GM23248 (cell line): ENCODE measurements around the gene TARS1. TPM values are rescaled to one million over a fixed set of nuclear protein-coding genes. Genes with fewer than 3 reads are reported as not detected.

Experiments used
- DNase-seq: peaks from one replicate; pipeline ENCODE4 v3.0.0-alpha.2; 2015
- H2AFZ ChIP-seq: fragments of 200-600 bp; sonication (generic); 2 replicates; pipeline ENCODE4 v1.6.1; 2016; ENCODE audit warnings: antibody characterized with exemption
- H3F3A ChIP-seq: fragments of 200-600 bp; sonication (generic); 2 replicates; pipeline ENCODE4 v1.6.1; 2016; ENCODE audit warnings: mild to moderate bottlenecking, antibody characterized with exemption, mixed run types; ENCODE audit not compliant: insufficient read depth
- H3K27ac ChIP-seq: fragments of 200-600 bp; sonication (generic); 2 replicates; pipeline ENCODE4 v1.5.1; 2016; ENCODE audit warnings: mild to moderate bottlenecking
- H3K27me3 ChIP-seq: fragments of 200-600 bp; sonication (generic); replicated peaks from 2 replicates; pipeline ENCODE4 v1.6.1; 2016; ENCODE audit warnings: mild to moderate bottlenecking; ENCODE audit not compliant: insufficient read depth
- H3K36me3 ChIP-seq: fragments of 200-600 bp; sonication (generic); 2 replicates; pipeline ENCODE4 v1.6.1; 2016; ENCODE audit warnings: low read depth, mild to moderate bottlenecking
- H3K4me1 ChIP-seq: fragments of 200-600 bp; sonication (generic); 2 replicates; pipeline ENCODE4 v1.6.1; 2016; ENCODE audit warnings: mild to moderate bottlenecking; ENCODE audit not compliant: insufficient read depth
- H3K4me2 ChIP-seq: fragments of 200-600 bp; sonication (generic); one replicate; pipeline ENCODE4 v1.6.1; 2016; ENCODE audit warnings: mild to moderate bottlenecking; ENCODE audit not compliant: unreplicated experiment
- H3K4me3 ChIP-seq: fragments of 200-600 bp; sonication (generic); 2 replicates; pipeline ENCODE4 v1.5.1; 2016; ENCODE audit warnings: mild to moderate bottlenecking
- H3K79me2 ChIP-seq: fragments of 200-600 bp; sonication (generic); 2 replicates; pipeline ENCODE4 v1.6.1; 2016; ENCODE audit warnings: mild to moderate bottlenecking; ENCODE audit not compliant: insufficient read depth
- H3K9ac ChIP-seq: fragments of 200-600 bp; sonication (generic); 2 replicates; pipeline ENCODE4 v1.6.1; 2016; ENCODE audit warnings: mild to moderate bottlenecking
- H3K9me2 ChIP-seq: fragments of 200-600 bp; sonication (generic); 2 replicates; pipeline ENCODE4 v1.6.1; 2016; ENCODE audit warnings: mixed run types, mild to moderate bottlenecking, moderate library complexity; ENCODE audit not compliant: insufficient read depth
- H3K9me3 ChIP-seq: fragments of 200-600 bp; sonication (generic); one replicate; pipeline ENCODE4 v1.6.1; 2017; ENCODE audit warnings: low read depth
- H4K20me1 ChIP-seq: fragments of 200-600 bp; sonication (generic); 2 replicates; pipeline ENCODE4 v1.6.0; 2016; ENCODE audit not compliant: insufficient read depth
- EZH2 ChIP-seq: fragments of 200-600 bp; sonication (generic); IDR thresholded peaks from 2 replicates; pipeline ENCODE4 v1.6.1; 2018; ENCODE audit warnings: antibody characterized with exemption, mild to moderate bottlenecking; ENCODE audit not compliant: insufficient read depth, poor library complexity, severe bottlenecking
- EZH2phosphoT487 ChIP-seq: fragments of 200-600 bp; sonication (generic); IDR thresholded peaks from 2 replicates; pipeline ENCODE4 v1.6.1; 2018; ENCODE audit warnings: antibody characterized with exemption, moderate library complexity, mild to moderate bottlenecking, low read depth; ENCODE audit not compliant: insufficient read depth
- WGBS, 2 experiments: methylation state at CpG; one replicate each; pipeline ENCODE4 v1.1.6; 2015 to 2017; ENCODE audit warnings: low lambda C conversion rate in 2 of 2, low coverage in 1 of 2; ENCODE audit errors: missing lambda C conversion rate in 2 of 2; 5-methylcytosine and 5-hydroxymethylcytosine counted together
- in situ Hi-C: fragments of 300-500 bp; cut with MboI; formaldehyde crosslinking; loops from 2 replicates; pipeline ENCODE4 v1.15.0; 2020
- polyA plus RNA-seq: library from polyadenylated mRNA; unstranded; fragments of >200 nt; fragmentation: Nextera tagmentation; extraction: Ambion mirVana; gene quantifications from 2 replicates; pipeline ENCODE4 v1.2.1, GENCODE V29; 2016
- total RNA-seq: library from RNA; depleted of rRNA; stranded (reverse); fragments of >200 nt; shearing (Covaris generic); gene quantifications from 2 replicates; pipeline ENCODE4 v1.2.3, GENCODE V29; 2014

The TARS1 gene
- total and polyA plus RNA-seq, 2 experiments from 2014 or later, result 244 to 268 TPM

DNA sequence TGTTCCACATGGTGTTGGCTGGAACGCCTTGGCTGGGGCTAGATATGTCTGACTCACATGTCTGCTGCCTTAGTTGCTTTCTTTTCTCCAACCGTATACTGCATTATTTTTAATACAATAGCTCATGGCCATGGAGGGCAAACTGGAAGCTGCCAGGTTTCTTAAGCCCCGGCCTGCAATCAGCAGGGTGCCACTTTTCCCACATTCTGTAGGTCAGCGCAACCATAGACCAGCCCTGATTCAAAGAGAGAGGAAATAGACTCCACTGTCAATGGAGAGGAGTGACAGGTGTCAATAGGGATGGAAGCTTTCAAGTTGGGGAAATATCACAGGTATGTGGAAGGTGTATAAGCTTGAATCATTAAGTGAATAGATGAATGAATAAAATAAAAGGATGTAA is 60.5 kb downstream of the TARS1 start:
- TF ChIP-seq EZH2phosphoT487 (no peak), EZH2 (no peak)
- 83 to 90% methylated on average over 4 of the region's 4 CpGs for WGBS, 2 experiments
- in situ Hi-C loops, result no loop called here

GRCh38 chr5:33501899-33502298 is 61.1 kb downstream of the TARS1 start:
- Histone ChIP-seq H3K9me3 (no peaks in the 10 kb centered on the region), H3F3A (no peaks in the 10 kb centered on the region), H3K27ac (no peak overlapping the region), H3K27me3 (no peaks in the 10 kb centered on the region), H3K79me2 (no peaks in the 10 kb centered on the region), H3K4me1 (no peaks in the 10 kb centered on the region), H2AFZ (no peak overlapping the region), H4K20me1 (no peaks in the 10 kb centered on the region), H3K9ac (no peak overlapping the region), H3K36me3 (no peaks in the 10 kb centered on the region), H3K9me2 (no peaks in the 10 kb centered on the region), H3K4me3 (no peak overlapping the region), H3K4me2 (no peak overlapping the region)
- in situ Hi-C loops, result no loop called here
- no peak for DNase-seq
- TF ChIP-seq EZH2phosphoT487 (no peak), EZH2 (no peak)
- 95 to 96% methylated on average over 24 to 27 of the region's 27 CpGs for WGBS, 2 experiments

More for the DNA sequence above, 60.5 kb downstream of the TARS1 start:
- H3K36me3 ChIP-seq, result no peaks in the 10 kb centered on the region
- H3K4me3 ChIP-seq, result no peak overlapping the region
- H3K27ac ChIP-seq, result no peak overlapping the region
- no peaks in the 10 kb centered on the region for H3K4me1 ChIP-seq
- H3K9ac ChIP-seq, result no peak overlapping the region
- no peak overlapping the region for H3K4me2 ChIP-seq
- H3F3A ChIP-seq, result no peaks in the 10 kb centered on the region
- no peaks in the 10 kb centered on the region for H4K20me1 ChIP-seq
- no peak overlapping the region for H2AFZ ChIP-seq
- no peak for DNase-seq
- no peaks in the 10 kb centered on the region for H3K27me3 ChIP-seq
- H3K79me2 ChIP-seq, result no peaks in the 10 kb centered on the region
- H3K9me3 ChIP-seq, result no peaks in the 10 kb centered on the region
- no peaks in the 10 kb centered on the region for H3K9me2 ChIP-seq

- H3K9me2 ChIP-seq, result no peaks in the 10 kb centered on the region
- no peaks in the 10 kb centered on the region for H3F3A ChIP-seq
- H3K9me3 ChIP-seq, result no peaks in the 10 kb centered on the region
- no peak overlapping the region for H2AFZ ChIP-seq
- no peaks in the 10 kb centered on the region for H3K4me1 ChIP-seq
- no peak for DNase-seq
- no peak overlapping the region for H3K9ac ChIP-seq
- no peaks in the 10 kb centered on the region for H3K27me3 ChIP-seq
- 54 to 58% methylated on average over 3 of the region's 3 CpGs for WGBS, 2 experiments
- in situ Hi-C loops, result no loop called here
- no peak for TF ChIP-seq EZH2phosphoT487
- TF ChIP-seq EZH2, result no peak
- no peaks in the 10 kb centered on the region for H3K79me2 ChIP-seq
- H4K20me1 ChIP-seq, result no peaks in the 10 kb centered on the region
- no peak overlapping the region for H3K27ac ChIP-seq
- no peak overlapping the region for H3K4me3 ChIP-seq
- H3K4me2 ChIP-seq, result no peak overlapping the region
- no peaks in the 10 kb centered on the region for H3K36me3 ChIP-seq
Observed at GRCh38 chr5:33504570-33504969, 63.8 kb downstream of the TARS1 start.

- DNase-seq, result peak; percentile 4
- TF ChIP-seq EZH2 (no peak), EZH2phosphoT487 (no peak)
- Histone ChIP-seq H3K9me2 (no peaks in the 10 kb centered on the region), H3K4me3 (no peak overlapping the region), H3F3A (no peaks in the 10 kb centered on the region), H2AFZ (no peak overlapping the region), H3K36me3 (no peaks in the 10 kb centered on the region), H3K9ac (no peak overlapping the region), H3K27me3 (no peaks in the 10 kb centered on the region), H3K4me2 (no peak overlapping the region), H3K9me3 (no peaks in the 10 kb centered on the region), H4K20me1 (no peaks in the 10 kb centered on the region), H3K79me2 (no peaks in the 10 kb centered on the region), H3K27ac (no peak overlapping the region), H3K4me1 (no peaks in the 10 kb centered on the region)
- in situ Hi-C loops, result no loop called here
- 49 to 59% methylated on average over 4 of the region's 4 CpGs for WGBS, 2 experiments
Observed at GRCh38 chr5:33507426-33507825, 66.7 kb downstream of the TARS1 start.

DNA sequence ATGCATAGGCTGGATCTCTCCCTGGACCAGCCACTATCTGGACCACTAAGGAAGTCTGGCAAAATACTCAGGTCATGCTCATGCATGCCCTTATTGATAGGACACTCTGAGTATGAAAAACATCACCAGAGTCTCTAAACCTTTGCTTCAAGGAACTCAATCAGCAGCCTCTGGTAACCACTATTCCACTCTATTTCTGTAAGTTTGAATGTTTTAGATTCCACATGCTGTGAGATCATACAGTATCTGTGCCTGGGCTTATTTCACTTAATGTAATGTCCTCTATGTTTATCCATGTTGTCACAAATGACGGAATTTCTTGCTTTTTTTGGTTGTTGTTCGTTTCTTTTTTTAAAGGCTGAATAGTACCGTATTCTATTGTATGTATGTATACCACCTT is 68.3 kb downstream of the TARS1 start:
- Histone ChIP-seq H3K36me3 (no peaks in the 10 kb centered on the region), H2AFZ (no peak overlapping the region), H3F3A (no peaks in the 10 kb centered on the region), H3K27me3 (no peaks in the 10 kb centered on the region), H3K79me2 (no peaks in the 10 kb centered on the region), H4K20me1 (no peaks in the 10 kb centered on the region), H3K27ac (no peak overlapping the region), H3K4me2 (no peak overlapping the region), H3K9me3 (no peaks in the 10 kb centered on the region), H3K9ac (no peak overlapping the region), H3K4me3 (no peak overlapping the region), H3K4me1 (no peaks in the 10 kb centered on the region), H3K9me2 (no peaks in the 10 kb centered on the region)
- DNase-seq, result peak; percentile 13
- WGBS, 2 experiments, result 53 to 57% methylated on average over 3 of the region's 3 CpGs
- in situ Hi-C loops, result no loop called here
- TF ChIP-seq EZH2 (no peak), EZH2phosphoT487 (no peak)
